NCI-H146 (cell line): ENCODE data around the gene TPI1.
A peak's percentile ranks its signal among the peaks of the same experiment; 100 is the strongest.
"Not testable (repeated sequence)": the region's sequence is repeated elsewhere in the genome, so short reads cannot be mapped to it uniquely, and the experiment has no call there.

ENCODE experiments used
- DNase-seq: peaks from one replicate; lab custom pipeline; 2025; lab: John Stamatoyannopoulos, UW

Gene TPI1

DNA sequence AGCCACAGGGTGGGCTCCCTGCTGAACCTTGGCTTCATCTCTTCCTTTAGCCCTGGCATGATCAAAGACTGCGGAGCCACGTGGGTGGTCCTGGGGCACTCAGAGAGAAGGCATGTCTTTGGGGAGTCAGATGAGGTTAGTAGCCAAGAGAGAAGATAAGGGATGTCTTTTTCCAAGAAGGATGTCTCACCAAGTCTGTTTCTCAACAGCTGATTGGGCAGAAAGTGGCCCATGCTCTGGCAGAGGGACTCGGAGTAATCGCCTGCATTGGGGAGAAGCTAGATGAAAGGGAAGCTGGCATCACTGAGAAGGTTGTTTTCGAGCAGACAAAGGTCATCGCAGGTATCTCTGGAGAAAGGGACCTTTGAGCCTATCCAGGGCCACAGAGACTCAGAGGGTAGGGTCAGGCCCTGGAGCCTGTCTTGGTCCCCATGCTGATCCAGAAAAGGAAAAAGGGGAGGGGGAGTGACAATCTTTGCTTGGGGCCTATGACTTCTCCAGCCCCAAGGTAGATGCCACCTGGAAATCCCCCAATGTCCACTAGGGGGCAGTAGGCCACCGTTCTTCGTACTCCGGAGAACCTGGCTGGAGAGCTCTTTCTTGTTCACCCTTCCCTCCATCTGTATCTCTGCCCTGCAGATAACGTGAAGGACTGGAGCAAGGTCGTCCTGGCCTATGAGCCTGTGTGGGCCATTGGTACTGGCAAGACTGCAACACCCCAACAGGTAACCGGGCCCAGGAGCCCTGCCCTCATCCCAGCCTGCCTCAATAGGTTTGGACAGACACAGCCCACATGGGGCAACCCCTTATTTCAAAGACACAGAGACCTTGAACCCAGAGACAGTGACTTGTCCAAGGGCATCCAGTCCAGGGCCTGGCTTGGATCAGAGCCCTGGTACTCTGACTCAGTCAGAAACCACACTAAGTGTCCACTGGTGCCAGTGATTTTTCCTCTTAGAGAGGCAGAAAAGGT, 2.0 kb downstream of the TPI1 start:
- DNase-seq: peak; percentile 88

GRCh38 chr12:6870304-6870703, 3.0 kb downstream of the TPI1 start:
- not testable (repeated sequence) for DNase-seq

DNA sequence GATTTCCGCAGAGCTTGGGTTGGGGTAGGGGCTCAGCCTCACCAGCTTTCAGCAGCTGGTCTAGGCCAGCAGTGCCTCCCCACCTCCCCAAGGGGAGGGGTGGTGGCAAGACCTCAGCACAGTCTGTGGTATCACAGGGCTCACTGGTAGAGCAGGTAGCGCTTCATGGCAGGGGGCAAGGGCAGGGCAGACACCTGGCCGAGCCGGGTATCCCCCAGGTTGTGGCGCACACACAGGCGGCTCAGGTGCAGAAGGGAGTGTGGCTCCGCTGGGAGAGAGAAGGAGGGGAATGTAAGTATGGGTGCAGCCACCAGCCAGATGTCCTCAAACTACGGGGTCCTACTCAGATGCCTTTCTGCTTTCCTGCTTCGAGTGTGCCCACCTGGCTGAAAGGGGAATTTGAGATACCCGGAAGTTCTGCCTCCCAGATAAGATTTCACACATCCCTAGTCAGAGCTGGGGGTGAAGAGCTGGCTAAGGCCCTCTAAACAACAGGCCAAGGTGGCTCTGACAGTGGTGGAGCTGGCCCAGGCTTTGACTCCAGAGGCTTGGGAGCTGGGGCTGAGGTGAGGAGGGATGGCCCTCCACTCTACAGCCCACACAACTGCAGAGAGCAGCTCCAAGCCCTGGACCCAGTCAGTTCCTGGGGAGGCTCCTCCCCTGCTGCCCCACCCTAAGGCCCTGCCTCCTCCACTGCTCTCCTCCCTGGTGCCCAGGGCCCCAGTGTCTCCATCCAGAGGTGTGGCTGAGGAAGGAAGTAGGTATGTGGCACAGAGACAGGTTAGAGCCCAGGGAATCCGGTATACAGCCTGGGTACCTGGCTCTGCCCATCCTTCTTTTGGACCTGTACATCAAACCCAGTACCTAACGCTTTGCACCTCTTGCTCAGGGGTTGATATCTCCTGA, 4.0 kb downstream of the TPI1 start:
- peak; percentile 53 for DNase-seq

GRCh38 chr12:6872073-6873048, 5.0 kb downstream of the TPI1 start:
- peak; percentile 86 for DNase-seq

GRCh38 chr12:6873094-6874014, 6.0 kb downstream of the TPI1 start, which contains the start of gene SPSB2:
Gene SPSB2, minus strand, starts transcription at chr12:6873303. Its CDS starts 402 bp downstream, at chr12:6872901.
- peak; percentile 100 for DNase-seq

DNA sequence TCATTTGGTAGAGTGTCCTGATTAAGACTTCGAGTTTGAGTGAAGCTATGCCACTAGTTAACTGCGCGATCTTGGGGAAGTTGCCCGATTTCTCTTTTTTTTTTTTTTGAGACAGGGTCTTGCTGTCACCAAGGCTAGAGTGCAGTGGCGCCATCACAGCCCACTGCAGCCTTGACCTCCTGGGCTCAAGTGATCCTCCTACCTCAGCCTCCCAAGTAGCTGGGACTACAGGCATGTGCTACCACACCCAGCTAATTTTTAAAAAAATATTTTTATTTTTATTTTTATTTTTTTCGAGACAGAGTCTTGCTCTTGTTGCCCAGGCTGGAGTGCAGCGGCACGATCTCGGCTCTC, 6.7 kb downstream of the TPI1 start:
- DNase-seq: not testable (repeated sequence)

GRCh38 chr12:6879824-6880223, 12.5 kb downstream of the TPI1 start:
- not testable (repeated sequence) for DNase-seq

- DNase-seq: no peak
These were observed 15.9 kb downstream of the TPI1 start for GRCh38 chr12:6883252-6883651.

GRCh38 chr12:6883683-6884082, 16.4 kb downstream of the TPI1 start:
- DNase-seq: no peak

- no peak for DNase-seq
These were observed 17.2 kb downstream of the TPI1 start for GRCh38 chr12:6884539-6884938.

DNA sequence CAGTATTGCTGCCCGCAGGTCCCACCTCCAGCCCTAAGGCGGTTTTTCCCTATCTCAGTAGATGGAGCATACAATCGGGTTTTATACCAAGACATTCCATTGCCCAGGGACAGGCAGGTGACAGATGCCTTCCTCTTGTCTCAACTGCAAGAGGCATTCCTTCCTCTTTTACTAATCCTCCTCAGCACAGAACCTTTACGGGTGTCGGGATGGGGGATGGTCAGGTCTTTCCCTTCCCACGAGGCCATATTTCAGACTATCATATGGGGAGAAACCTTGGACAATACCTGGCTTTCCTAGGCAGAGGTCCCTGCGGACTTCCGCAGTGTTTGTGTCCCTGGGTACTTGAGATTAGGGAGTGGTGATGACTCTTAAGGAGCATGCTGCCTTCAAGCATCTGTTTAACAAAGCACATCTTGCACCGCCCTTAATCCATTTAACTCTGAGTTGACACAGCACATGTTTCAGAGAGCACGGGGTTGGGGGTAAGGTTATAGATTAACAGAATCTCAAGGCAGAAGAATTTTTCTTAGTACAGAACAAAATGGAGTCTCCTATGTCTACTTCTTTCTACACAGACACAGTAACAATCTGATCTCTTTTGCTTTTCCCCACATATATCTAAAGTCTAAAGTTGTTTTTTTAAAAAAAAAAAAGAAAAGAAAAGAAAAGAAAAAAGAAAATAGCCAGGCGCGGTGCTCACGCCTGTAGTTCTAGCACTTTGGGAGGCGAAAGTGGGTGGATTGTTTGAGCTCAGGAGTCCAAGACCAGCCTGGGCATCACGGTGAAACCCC, 19.1 kb downstream of the TPI1 start:
- not testable (repeated sequence) for DNase-seq

DNA sequence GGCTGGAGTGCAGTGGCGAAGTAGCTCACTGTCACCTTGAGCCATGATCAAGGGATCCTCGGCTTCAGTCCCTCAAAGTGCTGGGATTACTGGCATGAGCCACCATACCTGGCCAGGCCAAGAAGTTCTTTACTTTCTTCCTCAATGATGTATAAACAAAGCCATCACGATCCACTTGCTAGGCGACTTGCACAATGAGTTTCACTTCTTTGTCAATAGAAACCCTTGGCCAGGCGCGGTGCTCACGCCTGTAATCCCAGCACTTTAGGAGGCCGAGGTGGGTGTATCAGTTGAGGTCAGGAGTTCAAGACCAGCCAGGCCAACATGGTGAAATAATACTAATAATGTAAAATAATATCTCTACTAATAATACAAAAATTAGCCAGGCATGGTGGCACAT, 20.1 kb downstream of the TPI1 start:
- no peak for DNase-seq

- DNase-seq: no peak
These were observed 21.0 kb downstream of the TPI1 start for GRCh38 chr12:6888360-6888759.

DNA sequence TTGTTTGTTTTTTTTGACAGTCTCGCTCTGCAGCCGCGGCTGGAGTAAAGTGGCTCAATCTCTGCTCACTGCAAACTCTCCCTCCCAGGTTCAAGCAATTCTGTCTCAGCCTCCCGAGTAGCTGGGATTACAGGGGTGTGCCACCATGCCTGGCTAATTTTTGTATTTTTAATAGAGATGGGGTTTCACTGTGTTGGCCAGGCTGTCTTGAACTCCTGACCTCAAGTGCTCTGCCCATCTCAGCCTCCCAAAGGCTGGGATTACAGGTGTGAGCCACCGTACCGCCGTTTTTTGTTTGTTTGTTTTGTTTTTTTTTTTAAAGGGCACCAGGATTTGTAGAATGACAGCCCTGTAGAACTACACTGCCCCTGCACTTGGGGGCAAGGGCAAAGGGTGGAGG, 21.5 kb downstream of the TPI1 start:
- DNase-seq: not testable (repeated sequence)

- DNase-seq: not testable (repeated sequence)
These were observed 22.6 kb downstream of the TPI1 start for GRCh38 chr12:6889775-6890573.

GRCh38 chr12:6890789-6891645, 23.7 kb downstream of the TPI1 start:
- DNase-seq: peak; percentile 99

- DNase-seq: peak; percentile 42
These were observed 24.3 kb downstream of the TPI1 start for GRCh38 chr12:6891646-6892001.

DNA sequence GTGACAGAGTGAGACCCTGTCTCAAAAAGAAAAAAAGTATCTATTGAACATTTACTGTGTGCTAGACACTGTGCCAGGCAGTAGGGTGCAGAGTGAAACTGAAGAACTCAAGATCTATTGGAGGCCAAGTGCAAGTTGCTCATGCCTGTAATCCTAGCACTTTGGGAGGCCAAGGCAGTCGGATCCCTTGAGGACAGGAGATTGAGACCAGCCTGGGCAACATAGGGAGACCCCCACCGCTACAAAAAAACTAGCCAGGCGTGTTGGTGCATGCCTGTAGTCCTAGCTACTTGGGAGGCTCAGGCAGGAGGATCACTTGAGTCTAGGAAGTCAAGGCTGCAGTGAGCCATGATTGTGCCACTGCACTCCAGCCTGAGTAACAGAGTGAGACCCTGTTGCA, 25.4 kb downstream of the TPI1 start:
- not testable (repeated sequence) for DNase-seq
